Measurements from ENCODE around the gene PSMD14. TPM values are rescaled to one million over a fixed set of nuclear protein-coding genes. Genes with fewer than 3 reads are reported as not detected.

The PSMD14 gene
- total and polyA plus RNA-seq, 2 donors (not counting 1 experiment from before 2014, with no cell fraction given): 7.4 to 27.0 TPM

- no peaks in the 10 kb centered on the region for H3K9me3 ChIP-seq (ENCODE audit: control extremely low read depth in 1 of 3, control insufficient read depth in 2 of 3, insufficient read depth in 1 of 3, low read length in 2 of 3)
- no peak overlapping the region for H3K27ac Mint-ChIP-seq
- POLR2A ChIA-PET: no interaction called here
- H3K4me3 Mint-ChIP-seq: no peak overlapping the region
- H4K20me1 ChIP-seq (ENCODE audit: control insufficient read depth, insufficient read depth, low read length, poor library complexity, severe bottlenecking): no peaks in the 10 kb centered on the region
- peaks cover 24% of the 10 kb centered on the region for H3K4me1 Mint-ChIP-seq
- no peak for ATAC-seq (ENCODE audit: low read depth)
- H3K4me3 ChIP-seq (ENCODE audit: control extremely low read depth in 1 of 5, extremely low read depth in 1 of 5, insufficient read depth in 1 of 5, low read depth in 2 of 5, low read length in 4 of 5): no peak overlapping the region
- peaks cover 0 to 2% of the 10 kb centered on the region in 2 experiments for H3K36me3 ChIP-seq (replicated peaks in 1 of 2; ENCODE audit: control extremely low read depth in 1 of 2, control insufficient read depth in 1 of 2, extremely low read depth in 1 of 2, insufficient read depth in 2 of 2, low read length in 1 of 2)
- no peaks in the 10 kb centered on the region for H3K27me3 ChIP-seq (replicated peaks in 1 of 4; ENCODE audit: control extremely low read depth in 1 of 4, control insufficient read depth in 3 of 4, insufficient read depth in 4 of 4, low read length in 3 of 4)
- TF ChIP-seq CTCF (IDR thresholded peaks at IDR 0.05): no peak
- no peak for TF ChIP-seq EZH2 (IDR thresholded peaks at IDR 0.05; ENCODE audit: borderline replicate concordance, insufficient read depth, low read depth, low read length, poor library complexity, severe bottlenecking)
- no peaks in the 10 kb centered on the region for H3K27me3 Mint-ChIP-seq
- H3K9ac ChIP-seq (ENCODE audit: low read length): no peak overlapping the region
- DNase-seq: no peak
- no peaks in the 10 kb centered on the region for H3K79me2 ChIP-seq (ENCODE audit: control insufficient read depth, insufficient read depth, low read length)
- intact Hi-C loops (cut with micrococcal nuclease): no loop called here
- CTCF ChIA-PET: no interaction called here
- H3K4me1 ChIP-seq (ENCODE audit: control insufficient read depth in 2 of 2, insufficient read depth in 2 of 2, low read length in 2 of 2): peaks cover 0 to 3% of the 10 kb centered on the region in 2 donors
- no peak overlapping the region for H3K4me2 ChIP-seq (replicated peaks; ENCODE audit: low read depth, low read length, poor library complexity, severe bottlenecking)
- H3K27ac ChIP-seq (ENCODE audit: low read length in 2 of 2): no peak overlapping the region
- H2AFZ ChIP-seq (ENCODE audit: insufficient read depth, low read depth, low read length, poor library complexity, severe bottlenecking): no peak overlapping the region
- no peaks in the 10 kb centered on the region for H3K9me3 Mint-ChIP-seq (ENCODE audit: insufficient read depth)
Observed at GRCh38 chr2:161384864-161385263, 76.6 kb downstream of the PSMD14 start.

DNA sequence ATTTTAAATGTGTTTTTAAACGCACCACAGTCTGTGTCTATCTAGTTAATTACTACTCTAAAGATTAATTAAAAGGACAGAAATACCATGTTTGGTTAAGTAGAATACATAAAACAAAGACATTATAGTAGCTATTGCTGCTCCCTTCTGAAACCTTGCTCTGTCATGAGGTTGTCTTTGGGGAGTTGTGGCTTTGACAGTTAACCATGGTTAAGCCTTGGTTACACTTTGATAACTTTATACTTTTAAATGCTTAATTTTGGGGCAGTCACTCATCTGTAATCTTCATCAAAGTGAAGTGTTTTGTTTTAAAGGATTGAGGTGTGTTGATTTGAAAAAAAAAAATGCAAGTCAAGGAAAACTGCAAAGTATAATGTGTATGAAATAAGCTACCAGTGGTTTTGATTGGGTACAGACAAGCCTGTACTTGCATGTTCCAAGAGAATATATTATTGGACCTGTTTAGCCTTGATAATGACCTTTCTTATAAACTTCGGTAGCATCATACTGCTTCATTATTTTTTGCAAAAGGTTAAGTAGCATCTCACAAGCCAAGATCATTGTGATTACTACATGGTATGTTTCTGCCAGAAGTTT lies 78.1 kb downstream of the PSMD14 start:
- intact Hi-C loops (cut with micrococcal nuclease): no loop called here
- H3K27ac ChIP-seq (ENCODE audit: low read length in 2 of 2): no peak overlapping the region

More for the DNA sequence above, 78.1 kb downstream of the PSMD14 start:
- Mint-ChIP-seq H3K27me3 (no peaks in the 10 kb centered on the region), H3K4me1 (peaks cover 24% of the 10 kb centered on the region), H3K4me3 (no peak overlapping the region), H3K9me3 (ENCODE audit: insufficient read depth) (no peaks in the 10 kb centered on the region), H3K27ac (no peak overlapping the region)
- Histone ChIP-seq H3K4me1 (ENCODE audit: control insufficient read depth in 2 of 2, insufficient read depth in 2 of 2, low read length in 2 of 2) (peaks cover 0 to 3% of the 10 kb centered on the region in 2 donors), H3K4me2 (replicated peaks; ENCODE audit: low read depth, low read length, poor library complexity, severe bottlenecking) (no peak overlapping the region), H4K20me1 (ENCODE audit: control insufficient read depth, insufficient read depth, low read length, poor library complexity, severe bottlenecking) (no peaks in the 10 kb centered on the region), H3K9me3 (ENCODE audit: control extremely low read depth in 1 of 3, control insufficient read depth in 2 of 3, insufficient read depth in 1 of 3, low read length in 2 of 3) (no peaks in the 10 kb centered on the region), H3K79me2 (ENCODE audit: control insufficient read depth, insufficient read depth, low read length) (no peaks in the 10 kb centered on the region), H3K9ac (ENCODE audit: low read length) (no peak overlapping the region), H3K27me3 (replicated peaks in 1 of 4; ENCODE audit: control extremely low read depth in 1 of 4, control insufficient read depth in 3 of 4, insufficient read depth in 4 of 4, low read length in 3 of 4) (no peaks in the 10 kb centered on the region), H3K36me3 (replicated peaks in 1 of 2; ENCODE audit: control extremely low read depth in 1 of 2, control insufficient read depth in 1 of 2, extremely low read depth in 1 of 2, insufficient read depth in 2 of 2, low read length in 1 of 2) (no peaks in the 10 kb centered on the region), H2AFZ (ENCODE audit: insufficient read depth, low read depth, low read length, poor library complexity, severe bottlenecking) (no peak overlapping the region), H3K4me3 (ENCODE audit: control extremely low read depth in 1 of 5, extremely low read depth in 1 of 5, insufficient read depth in 1 of 5, low read depth in 2 of 5, low read length in 4 of 5) (no peak overlapping the region)
- no CpG with 5 or more reads among the region's 2 CpGs for WGBS (ENCODE audit: insufficient coverage)
- DNase-seq: no peak
- ChIA-PET POLR2A (no interaction called here), CTCF (no interaction called here)
- no peak for TF ChIP-seq EZH2 (IDR thresholded peaks at IDR 0.05; ENCODE audit: borderline replicate concordance, insufficient read depth, low read depth, low read length, poor library complexity, severe bottlenecking)
- no peak for TF ChIP-seq CTCF (IDR thresholded peaks at IDR 0.05)
- no peak for ATAC-seq (ENCODE audit: low read depth)

Data from B cell (primary cell).